ENCODE data around the gene ELAVL1. TPM values are rescaled to one million over a fixed set of nuclear protein-coding genes. Genes with fewer than 3 reads are reported as not detected.

Gene ELAVL1
- total and polyA plus RNA-seq, 2 of the 13 experiments (the other 11 are each of a cell fraction or from before 2014, with no cell fraction given), result 27.9 to 38.4 TPM

DNA sequence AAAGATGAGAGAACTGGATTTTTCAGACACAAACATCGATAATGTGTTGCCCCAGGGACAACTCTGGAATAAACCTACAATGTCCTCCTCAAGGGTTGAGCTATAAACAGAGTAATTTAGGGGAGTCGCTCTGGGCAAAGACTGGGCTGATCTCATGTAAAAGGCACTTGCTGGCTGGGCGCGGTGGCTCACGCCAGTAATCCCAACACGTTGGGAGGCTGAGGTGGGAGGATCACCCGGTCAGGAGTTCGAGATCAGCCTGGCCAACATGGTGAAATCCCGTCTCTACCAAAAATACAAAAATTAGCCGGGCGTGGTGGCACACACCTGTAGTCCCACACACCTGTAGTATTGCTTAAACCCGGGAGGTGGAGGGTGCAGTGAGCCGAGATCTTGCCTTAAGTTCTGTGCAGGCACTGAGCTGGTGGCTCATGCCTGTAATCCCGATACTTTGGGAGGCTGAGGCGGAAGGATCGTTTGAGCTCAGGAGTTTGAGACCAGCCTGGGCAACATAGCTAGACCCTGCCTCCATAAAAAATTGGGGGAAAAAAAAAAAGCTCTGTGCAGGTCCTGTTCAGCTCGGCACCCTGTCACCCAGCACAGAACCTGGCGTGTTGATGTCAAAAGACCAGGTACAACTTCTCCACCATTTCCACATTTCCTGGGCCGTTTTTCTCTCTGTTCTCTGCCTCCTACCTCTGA is 63.4 kb downstream of the ELAVL1 start:
- 92% methylated on average over 19 of the region's 19 CpGs for WGBS (ENCODE audit: low lambda C conversion rate)
- TF ChIP-seq ZNF121 (CRISPR knock-in tag; IDR thresholded peaks at IDR 0.05), result peak; percentile 74
- no peak for TF ChIP-seq MEIS2 (CRISPR knock-in tag; IDR thresholded peaks at IDR 0.05)
- TF ChIP-seq, protein P1, sequence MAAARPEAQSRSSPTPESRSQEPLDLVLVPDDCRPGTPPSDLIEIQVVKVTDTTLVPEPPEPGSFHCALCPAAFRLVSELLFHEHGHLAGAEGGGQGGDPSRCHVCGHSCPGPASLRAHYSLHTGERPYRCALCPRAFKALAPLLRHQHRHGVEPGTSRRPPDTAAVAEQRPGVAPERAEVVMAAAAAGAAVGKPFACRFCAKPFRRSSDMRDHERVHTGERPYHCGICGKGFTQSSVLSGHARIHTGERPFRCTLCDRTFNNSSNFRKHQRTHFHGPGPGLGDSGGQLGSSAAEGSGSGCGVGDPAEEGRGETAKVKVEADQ (CRISPR knock-in tag; IDR thresholded peaks at IDR 0.05; ENCODE audit: borderline replicate concordance), result no peak
- no peak for TF ChIP-seq ZFYVE20 (CRISPR knock-in tag; IDR thresholded peaks at IDR 0.05; ENCODE audit: borderline replicate concordance, low read depth)
- TF ChIP-seq, protein P2, sequence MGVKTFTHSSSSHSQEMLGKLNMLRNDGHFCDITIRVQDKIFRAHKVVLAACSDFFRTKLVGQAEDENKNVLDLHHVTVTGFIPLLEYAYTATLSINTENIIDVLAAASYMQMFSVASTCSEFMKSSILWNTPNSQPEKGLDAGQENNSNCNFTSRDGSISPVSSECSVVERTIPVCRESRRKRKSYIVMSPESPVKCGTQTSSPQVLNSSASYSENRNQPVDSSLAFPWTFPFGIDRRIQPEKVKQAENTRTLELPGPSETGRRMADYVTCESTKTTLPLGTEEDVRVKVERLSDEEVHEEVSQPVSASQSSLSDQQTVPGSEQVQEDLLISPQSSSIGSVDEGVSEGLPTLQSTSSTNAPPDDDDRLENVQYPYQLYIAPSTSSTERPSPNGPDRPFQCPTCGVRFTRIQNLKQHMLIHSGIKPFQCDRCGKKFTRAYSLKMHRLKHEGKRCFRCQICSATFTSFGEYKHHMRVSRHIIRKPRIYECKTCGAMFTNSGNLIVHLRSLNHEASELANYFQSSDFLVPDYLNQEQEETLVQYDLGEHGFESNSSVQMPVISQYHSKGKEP (CRISPR knock-in tag; IDR thresholded peaks at IDR 0.05), result no peak
- no peak for TF ChIP-seq ZNF329 (CRISPR knock-in tag; IDR thresholded peaks at IDR 0.05; ENCODE audit: low read depth)
- no peak for TF ChIP-seq ZNF589 (CRISPR knock-in tag; conservative IDR thresholded peaks at IDR 0.05)
- no peak for TF ChIP-seq ZSCAN30 (CRISPR knock-in tag; IDR thresholded peaks at IDR 0.05)
- 0 out of 2 replicates have a peak, but pooled peaks have one; percentile 1 for TF ChIP-seq ZNF777 (CRISPR knock-in tag; IDR thresholded peaks at IDR 0.05)
- no peak for TF ChIP-seq BRD4 (CRISPR knock-in tag; IDR thresholded peaks at IDR 0.05)
- no peak for TF ChIP-seq BORCS8-MEF2B (CRISPR knock-in tag; IDR thresholded peaks at IDR 0.05)
- TF ChIP-seq CHD2 (IDR thresholded peaks at IDR 0.05; ENCODE audit: low read depth, low read length), result no peak
- TF ChIP-seq, protein P3, sequence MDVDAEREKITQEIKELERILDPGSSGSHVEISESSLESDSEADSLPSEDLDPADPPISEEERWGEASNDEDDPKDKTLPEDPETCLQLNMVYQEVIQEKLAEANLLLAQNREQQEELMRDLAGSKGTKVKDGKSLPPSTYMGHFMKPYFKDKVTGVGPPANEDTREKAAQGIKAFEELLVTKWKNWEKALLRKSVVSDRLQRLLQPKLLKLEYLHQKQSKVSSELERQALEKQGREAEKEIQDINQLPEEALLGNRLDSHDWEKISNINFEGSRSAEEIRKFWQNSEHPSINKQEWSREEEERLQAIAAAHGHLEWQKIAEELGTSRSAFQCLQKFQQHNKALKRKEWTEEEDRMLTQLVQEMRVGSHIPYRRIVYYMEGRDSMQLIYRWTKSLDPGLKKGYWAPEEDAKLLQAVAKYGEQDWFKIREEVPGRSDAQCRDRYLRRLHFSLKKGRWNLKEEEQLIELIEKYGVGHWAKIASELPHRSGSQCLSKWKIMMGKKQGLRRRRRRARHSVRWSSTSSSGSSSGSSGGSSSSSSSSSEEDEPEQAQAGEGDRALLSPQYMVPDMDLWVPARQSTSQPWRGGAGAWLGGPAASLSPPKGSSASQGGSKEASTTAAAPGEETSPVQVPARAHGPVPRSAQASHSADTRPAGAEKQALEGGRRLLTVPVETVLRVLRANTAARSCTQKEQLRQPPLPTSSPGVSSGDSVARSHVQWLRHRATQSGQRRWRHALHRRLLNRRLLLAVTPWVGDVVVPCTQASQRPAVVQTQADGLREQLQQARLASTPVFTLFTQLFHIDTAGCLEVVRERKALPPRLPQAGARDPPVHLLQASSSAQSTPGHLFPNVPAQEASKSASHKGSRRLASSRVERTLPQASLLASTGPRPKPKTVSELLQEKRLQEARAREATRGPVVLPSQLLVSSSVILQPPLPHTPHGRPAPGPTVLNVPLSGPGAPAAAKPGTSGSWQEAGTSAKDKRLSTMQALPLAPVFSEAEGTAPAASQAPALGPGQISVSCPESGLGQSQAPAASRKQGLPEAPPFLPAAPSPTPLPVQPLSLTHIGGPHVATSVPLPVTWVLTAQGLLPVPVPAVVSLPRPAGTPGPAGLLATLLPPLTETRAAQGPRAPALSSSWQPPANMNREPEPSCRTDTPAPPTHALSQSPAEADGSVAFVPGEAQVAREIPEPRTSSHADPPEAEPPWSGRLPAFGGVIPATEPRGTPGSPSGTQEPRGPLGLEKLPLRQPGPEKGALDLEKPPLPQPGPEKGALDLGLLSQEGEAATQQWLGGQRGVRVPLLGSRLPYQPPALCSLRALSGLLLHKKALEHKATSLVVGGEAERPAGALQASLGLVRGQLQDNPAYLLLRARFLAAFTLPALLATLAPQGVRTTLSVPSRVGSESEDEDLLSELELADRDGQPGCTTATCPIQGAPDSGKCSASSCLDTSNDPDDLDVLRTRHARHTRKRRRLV (CRISPR knock-in tag; IDR thresholded peaks at IDR 0.05), result no peak
- ChIA-PET POLR2A (interaction anchor here (2.7 kb wide), 1 partner anchor 12 kb away, joined by 57 read pairs; no protein-coding TSS in a partner anchor), CTCF (ENCODE audit: low intra/inter-chr PET ratio, low total read pairs) (no interaction called here)
- Histone ChIP-seq H3K9ac (ENCODE audit: insufficient read depth, low read depth, low read length) (peak overlapping the region; percentile 100), H3K27me3 (ENCODE audit: control insufficient read depth in 1 of 2, insufficient read depth in 2 of 2, low read length in 2 of 2) (peaks cover 0 to 3% of the 10 kb centered on the region in 2 experiments; a peak in 1 of 5 replicates), H3K4me3 (replicated peaks in 1 of 3; ENCODE audit: insufficient read depth in 1 of 3, low read depth in 2 of 3, low read length in 3 of 3) (peak overlapping the region; percentile 63 to 98 (median 91); a peak in 5 of 6 replicates), H3K36me3 (replicated peaks in 1 of 2; ENCODE audit: control insufficient read depth in 1 of 2, insufficient read depth in 2 of 2, low read length in 2 of 2) (peaks cover 10 to 35% of the 10 kb centered on the region in 2 experiments), H3K4me1 (ENCODE audit: insufficient read depth, low read length) (peaks cover 38% of the 10 kb centered on the region), H3K79me2 (ENCODE audit: insufficient read depth, low read length) (peaks cover 32% of the 10 kb centered on the region), H2AFZ (ENCODE audit: low read length) (no peak overlapping the region), H3K27ac (ENCODE audit: extremely low read length, insufficient read depth, low read length) (no peak overlapping the region), H4K20me1 (ENCODE audit: insufficient read depth, low read length) (0 out of 2 replicates have a peak, but pooled peaks cover 2% of the 10 kb centered on the region), H3K9me3 (ENCODE audit: low read length) (no peaks in the 10 kb centered on the region), H3K4me2 (ENCODE audit: low read depth, low read length) (peak overlapping the region; percentile 82)
- in situ Hi-C loops (cut with HindIII; ENCODE audit: extremely low pct_ligation_motif_present, low pct_unique_long_range_greater_than_20kb), result no loop called here
- no TSS peak for BruUV-seq (replicated peaks)
- DNase-seq (ENCODE audit: low spot score) (no peak), FAIRE-seq (no peak), ATAC-seq (no peak)
- intact Hi-C loops (cut with micrococcal nuclease; ENCODE audit: unreplicated experiment), result no loop called here
